Cardiac septum (tissue), 1 donor: Measurements from ENCODE around the gene CSRP3. TPM values are rescaled to one million over a fixed set of nuclear protein-coding genes. Genes with fewer than 3 reads are reported as not detected.

Source experiments
- DNase-seq: peaks from one replicate; pipeline ENCODE4 v3.0.0-alpha.2; 2020; ENCODE audit warnings: low spot score
- intact Hi-C: fragments of 100-400 bp; cut with DNase I; formaldehyde crosslinking; loops from one replicate; pipeline ENCODE4 v1.14.0; 2022
- total RNA-seq: library from RNA; stranded (reverse); fragmentation: NEBNext Ultra II Directional; extraction: Animal tissue kit (Norgen Biotek cat#: 25700); gene quantifications from one replicate; pipeline ENCODE4 v1.2.1, GENCODE V29; 2021
- donor health status: DM: no; HTN: no; CAD: no.

Gene CSRP3
- total RNA-seq, 1 donor from 2014 or later = 2,895 TPM

GRCh38 chr11:19194620-19195308 is 7.0 kb downstream of the CSRP3 start:
- intact Hi-C loops = loop anchor here (5.0 kb wide), 1 partner anchor 43 kb away; no protein-coding TSS in a partner anchor
- DNase-seq = no peak

GRCh38 chr11:19193916-19194315 is 7.9 kb downstream of the CSRP3 start:
- no peak for DNase-seq
- intact Hi-C loops = no loop called here

GRCh38 chr11:19191530-19192169 is 10.1 kb downstream of the CSRP3 start:
- DNase-seq = no peak
- intact Hi-C loops = no loop called here

GRCh38 chr11:19187833-19188258 is 13.9 kb downstream of the CSRP3 start:
- DNase-seq = no peak
- intact Hi-C loops = no loop called here

- intact Hi-C loops = no loop called here
- DNase-seq = no peak
Observed at GRCh38 chr11:19187114-19187832, 14.5 kb downstream of the CSRP3 start.

- intact Hi-C loops = no loop called here
- no peak for DNase-seq
Observed at GRCh38 chr11:19185516-19186052, 16.2 kb downstream of the CSRP3 start.

GRCh38 chr11:19185036-19185435 is 16.7 kb downstream of the CSRP3 start:
- intact Hi-C loops = no loop called here
- DNase-seq = no peak

- intact Hi-C loops = no loop called here
Observed at GRCh38 chr11:19183646-19184045, 18.1 kb downstream of the CSRP3 start.

GRCh38 chr11:19181531-19182261 is 20.1 kb downstream of the CSRP3 start:
- intact Hi-C loops = no loop called here
- DNase-seq = no peak

More at GRCh38 chr11:19183646-19184045, 18.1 kb downstream of the CSRP3 start:
- DNase-seq = no peak

GRCh38 chr11:19176629-19177186 is 25.1 kb downstream of the CSRP3 start:
- intact Hi-C loops = no loop called here
- DNase-seq = no peak

- intact Hi-C loops = loop anchor here (5.0 kb wide), 1 partner anchor 33 kb away; no protein-coding TSS in a partner anchor
- no peak for DNase-seq
Observed at GRCh38 chr11:19173964-19174638, 27.7 kb downstream of the CSRP3 start.

GRCh38 chr11:19173004-19173689 is 28.6 kb downstream of the CSRP3 start:
- intact Hi-C loops = loop anchor here (5.0 kb wide), 1 partner anchor 34 kb away; no protein-coding TSS in a partner anchor
- no peak for DNase-seq

GRCh38 chr11:19168090-19168489 is 33.7 kb downstream of the CSRP3 start:
- no peak for DNase-seq
- intact Hi-C loops = loop anchor here (5.0 kb wide), 2 partner anchors 51 to 91 kb away; partner anchors contain the start of gene ZDHHC13

GRCh38 chr11:19164881-19165280 is 36.9 kb downstream of the CSRP3 start:
- no peak for DNase-seq
- intact Hi-C loops = loop anchor here (5.0 kb wide), 2 partner anchors 48 to 88 kb away; partner anchors contain the start of gene ZDHHC13

GRCh38 chr11:19164230-19164855 is 37.4 kb downstream of the CSRP3 start:
- no peak for DNase-seq
- intact Hi-C loops = no loop called here

- intact Hi-C loops = no loop called here
Observed at GRCh38 chr11:19163617-19164016, 38.2 kb downstream of the CSRP3 start.

GRCh38 chr11:19162951-19163505 is 38.8 kb downstream of the CSRP3 start:
- DNase-seq = no peak
- intact Hi-C loops = no loop called here

More at GRCh38 chr11:19163617-19164016, 38.2 kb downstream of the CSRP3 start:
- no peak for DNase-seq
